A549 (cell line): Measurements from ENCODE around the gene POLR2C. TPM values are rescaled to one million over a fixed set of nuclear protein-coding genes. Genes with fewer than 3 reads are reported as not detected.

Experiments
- ATAC-seq, 2 experiments: fragments of 200-7000 bp in 1 of 2; fragments of >200 bp in 1 of 2; cut with Nextera tagmentation in 1 of 2; cut with Tn5 transposase in 1 of 2; 3 replicates each; pipeline versions ENCODE4 v1.8.0 to v1.9.1; 2018 to 2020; ENCODE audit warnings: mild to moderate bottlenecking in 1 of 2, moderate library complexity in 1 of 2
- CTCF ChIA-PET: fragments of 300-600 bp; sonication (Branson Sonifier 250); formaldehyde crosslinking; extraction: SDS; loops from one replicate; lab custom pipeline; 2021; ENCODE audit warnings: antibody characterized with exemption, inconsistent platforms; lab: Yijun Ruan, JAX
- POLR2A ChIA-PET: fragments of 350-600 bp; formaldehyde crosslinking; extraction: SDS; loops from one replicate; lab custom pipeline; 2021; ENCODE audit warnings: antibody characterized with exemption, inconsistent platforms; lab: Yijun Ruan, JAX
- DNase-seq, 2 experiments: peaks; one replicate each; pipeline versions ENCODE4 v3.0.0 to v3.0.0-alpha.2; 2011 to 2016; ENCODE audit warnings: low read depth in 1 of 2, low spot score in 1 of 2
- FAIRE-seq: peaks from 2 replicates; lab custom pipeline; 2011; peaks lifted over from hg19 to GRCh38; lab: Jason Lieb, UNC
- H3K27ac ChIP-seq, 2 experiments: fragments of >200 bp; sonication (Bioruptor Twin); formaldehyde crosslinking; 3 replicates each; pipeline ENCODE4 v1.5.1; 2016 to 2017
- H3K4me1 ChIP-seq: fragments of >200 bp; sonication (Bioruptor Twin); formaldehyde crosslinking; 3 replicates; pipeline ENCODE4 v1.6.1; 2016
- H3K4me2 ChIP-seq: fragments of >200 bp; sonication (Bioruptor Twin); formaldehyde crosslinking; 3 replicates; pipeline ENCODE4 v1.6.1; 2016
- H3K4me3 ChIP-seq: fragments of >200 bp; sonication (Bioruptor Twin); formaldehyde crosslinking; 3 replicates; pipeline ENCODE4 v1.5.1; 2016
- H3K9me3 ChIP-seq: fragments of >200 bp; sonication (Bioruptor Twin); formaldehyde crosslinking; 3 replicates; pipeline ENCODE4 v1.6.1; 2016
- ATOH8 ChIP-seq: fragments of 250-450 bp; sonication (Bioruptor Pico); IDR thresholded peaks from 2 replicates; pipeline ENCODE4 v1.5.0; 2020; ENCODE audit warnings: low read depth, mild to moderate bottlenecking, moderate library complexity
- CBX8 ChIP-seq: fragments of 200-600 bp; sonication (generic); IDR thresholded peaks from 2 replicates; pipeline ENCODE4 v1.6.1; 2016
- CTCF ChIP-seq: fragments of >200 bp; sonication (Bioruptor Twin); formaldehyde crosslinking; IDR thresholded peaks from 3 replicates; pipeline ENCODE4 v1.5.1; 2016
- FOSB ChIP-seq: fragments of 250-450 bp; sonication (Bioruptor Pico); IDR thresholded peaks from 2 replicates; pipeline ENCODE4 v1.5.0; 2020; ENCODE audit warnings: mild to moderate bottlenecking, moderate library complexity
- FOXS1 ChIP-seq: fragments of 250-450 bp; sonication (Bioruptor Pico); IDR thresholded peaks from 2 replicates; pipeline ENCODE4 v1.5.0; 2020; ENCODE audit warnings: mild to moderate bottlenecking, moderate library complexity
- HEYL ChIP-seq: fragments of 250-450 bp; sonication (Bioruptor Pico); IDR thresholded peaks from 2 replicates; pipeline ENCODE4 v1.8.0; 2021; ENCODE audit warnings: mild to moderate bottlenecking, moderate library complexity
- HOXA7 ChIP-seq: fragments of 250-450 bp; sonication (Bioruptor Pico); IDR thresholded peaks from 2 replicates; pipeline ENCODE4 v1.5.0; 2020; ENCODE audit warnings: mild to moderate bottlenecking, moderate library complexity
- HOXB5 ChIP-seq: fragments of 250-450 bp; sonication (Bioruptor Pico); IDR thresholded peaks from 2 replicates; pipeline ENCODE4 v1.5.0; 2020; ENCODE audit warnings: mild to moderate bottlenecking, moderate library complexity
- MAFK ChIP-seq: fragments of 450-650 bp; IDR thresholded peaks from 2 replicates; pipeline ENCODE4 v1.6.1; 2014; ENCODE audit not compliant: partially characterized antibody
- MYC ChIP-seq: IDR thresholded peaks from 2 replicates; pipeline ENCODE4 v1.6.1; 2012; ENCODE audit warnings: mild to moderate bottlenecking, inconsistent platforms, low read length, improper control_type of control experiment, borderline replicate concordance
- NPAS2 ChIP-seq: fragments of 250-450 bp; sonication (Bioruptor Pico); IDR thresholded peaks from 2 replicates; pipeline ENCODE4 v1.8.0; 2022; ENCODE audit warnings: mild to moderate bottlenecking, moderate library complexity, borderline replicate concordance
- RAD21 ChIP-seq, 2 experiments: fragments of >200 bp in 1 of 2; sonication (Bioruptor Twin) in 1 of 2; formaldehyde crosslinking in 1 of 2; IDR thresholded peaks in 1 of 2; conservative IDR thresholded peaks in 1 of 2; 2 replicates in 1 of 2; 3 replicates in 1 of 2; pipeline ENCODE4 v1.6.1; 2012 to 2018; ENCODE audit warnings: inconsistent platforms in 1 of 2
- RCOR1 ChIP-seq: fragments of 150-350 bp; IDR thresholded peaks from 2 replicates; pipeline ENCODE4 v1.6.1; 2014; ENCODE audit warnings: antibody characterized with exemption, low read length, low read depth
- RFX5 ChIP-seq: fragments of 450-650 bp; IDR thresholded peaks from 2 replicates; pipeline ENCODE4 v1.7.1; 2014; ENCODE audit warnings: antibody characterized with exemption, mild to moderate bottlenecking, moderate library complexity
- SMC3 ChIP-seq: fragments of >200 bp; sonication (Bioruptor Twin); formaldehyde crosslinking; IDR thresholded peaks from 3 replicates; pipeline ENCODE4 v1.6.1; 2018; ENCODE audit warnings: inconsistent platforms
- WGBS: methylation state at CpG from one replicate; pipeline ENCODE4 v1.1.6; 2017; ENCODE audit errors: missing lambda C conversion rate; 5-methylcytosine and 5-hydroxymethylcytosine counted together
- polyA plus RNA-seq, 4 experiments: library from polyadenylated mRNA; depleted of rRNA in 3 of 4; stranded (reverse); fragments of >200 nt; fragmentation: RNase III in 1 of 4; extraction: RNeasy Plus Mini Kit Qiagen cat#74134 plus additional on column Dnase treatment in 1 of 4; gene quantifications; 2 replicates in 3 of 4; 3 replicates in 1 of 4; pipeline ENCODE4 v1.2.3, GENCODE V29; 2011 to 2017

POLR2C gene
- polyA plus RNA-seq, 2 of the 4 experiments (the other 2 are of a cell fraction): 148 to 229 TPM

- ATAC-seq (peak; percentile 85 to 96), FAIRE-seq (peak; percentile 32), DNase-seq (peak; percentile 68 to 91)
- H3K9me3 ChIP-seq: no peaks in the 10 kb centered on the region
- H3K4me1 ChIP-seq: no peaks in the 10 kb centered on the region
- H3K4me3 ChIP-seq: no peak overlapping the region
- H3K4me2 ChIP-seq: 0 out of 3 replicates have a peak overlapping the region, but pooled peaks have one; percentile 11
- TF ChIP-seq RFX5 (no peak), CTCF (peak; percentile 98), RAD21 (conservative IDR thresholded peaks at IDR 0.05 in 1 of 2, IDR thresholded peaks at IDR 0.05 in 1 of 2) (peak; percentile 97 to 98), HEYL (CRISPR knock-in tag) (no peak), ATOH8 (CRISPR knock-in tag) (no peak), HOXB5 (CRISPR knock-in tag) (no peak), RCOR1 (no peak), NPAS2 (CRISPR knock-in tag) (no peak), MAFK (no peak), FOXS1 (CRISPR knock-in tag) (no peak), FOSB (no peak), CBX8 (no peak), SMC3 (peak; percentile 99), MYC (no peak), HOXA7 (CRISPR knock-in tag) (no peak)
- ChIA-PET CTCF (interaction anchor here (0.5 to 18.0 kb wide), 52 partner anchors 8 to 233 kb away, joined by 3 to 340 read pairs (median 7); partner anchors contain the start of genes ADGRG5, CCDC102A, CIAPIN1 and COQ9), POLR2A (interaction anchor here (0.6 to 1.1 kb wide), 4 partner anchors 33 to 73 kb away, joined by 3 to 7 read pairs (median 4); partner anchors contain the start of genes CIAPIN1, COQ9 and POLR2C)
- WGBS: 28% methylated on average over 10 of the region's 10 CpGs
- peak overlapping the region; percentile 29 to 57; a peak in 3 of 6 replicates for H3K27ac ChIP-seq
Measured at GRCh38 chr16:57519796-57520360, 57.4 kb downstream of the POLR2C start.

Other genes starting within 250 kb of the POLR2C start
- gene ARL2BP, start 217.4 kb upstream of the POLR2C start, polyA plus RNA-seq (2011; rRNA removed): 117 and 126 TPM in 2 replicates
- gene ARL2BP, start 217.4 kb upstream of the POLR2C start, polyA plus RNA-seq (2017; fragmentation: RNase III; extraction: RNeasy Plus Mini Kit Qiagen cat#74134 plus additional on column Dnase treatment): 64.0 to 68.7 TPM (median 67.0 TPM) in 3 replicates
- gene PLLP, start 178.0 kb upstream of the POLR2C start, polyA plus RNA-seq (2011; rRNA removed): 3.3 and 3.7 TPM in 2 replicates
- 1.5 to 1.9 TPM (median 1.8 TPM) in 3 replicates for gene PLLP, start 178.0 kb upstream of the POLR2C start, polyA plus RNA-seq (2017; fragmentation: RNase III; extraction: RNeasy Plus Mini Kit Qiagen cat#74134 plus additional on column Dnase treatment)
- gene CCL22, start 103.9 kb upstream of the POLR2C start, polyA plus RNA-seq (2011; rRNA removed): not detected in 2 replicates
- not detected in 3 replicates for gene CCL22, start 103.9 kb upstream of the POLR2C start, polyA plus RNA-seq (2017; fragmentation: RNase III; extraction: RNeasy Plus Mini Kit Qiagen cat#74134 plus additional on column Dnase treatment)
- gene CX3CL1, start 90.2 kb upstream of the POLR2C start, polyA plus RNA-seq (2011; rRNA removed): 0.10 and 0.17 TPM in 2 replicates
- gene CX3CL1, start 90.2 kb upstream of the POLR2C start, polyA plus RNA-seq (2017; fragmentation: RNase III; extraction: RNeasy Plus Mini Kit Qiagen cat#74134 plus additional on column Dnase treatment): 0.08 to 0.17 TPM (median 0.08 TPM) in 3 replicates
- not detected in 2 replicates for gene CCL17, start 57.9 kb upstream of the POLR2C start, polyA plus RNA-seq (2011; rRNA removed)
- gene CCL17, start 57.9 kb upstream of the POLR2C start, polyA plus RNA-seq (2017; fragmentation: RNase III; extraction: RNeasy Plus Mini Kit Qiagen cat#74134 plus additional on column Dnase treatment): not detected in 3 replicates
- gene CIAPIN1, start 15.3 kb upstream of the POLR2C start, polyA plus RNA-seq (2011; rRNA removed): 101 and 114 TPM in 2 replicates
- gene CIAPIN1, start 15.3 kb upstream of the POLR2C start, polyA plus RNA-seq (2017; fragmentation: RNase III; extraction: RNeasy Plus Mini Kit Qiagen cat#74134 plus additional on column Dnase treatment): 69.1 to 75.0 TPM (median 71.5 TPM) in 3 replicates
- 109 and 130 TPM in 2 replicates for gene COQ9, start 15.2 kb upstream of the POLR2C start, polyA plus RNA-seq (2011; rRNA removed)
- gene COQ9, start 15.2 kb upstream of the POLR2C start, polyA plus RNA-seq (2017; fragmentation: RNase III; extraction: RNeasy Plus Mini Kit Qiagen cat#74134 plus additional on column Dnase treatment): 46.2 to 48.0 TPM (median 47.2 TPM) in 3 replicates
- gene DOK4, start 23.8 kb downstream of the POLR2C start, polyA plus RNA-seq (2011; rRNA removed): 85.4 and 93.2 TPM in 2 replicates
- gene DOK4, start 23.8 kb downstream of the POLR2C start, polyA plus RNA-seq (2017; fragmentation: RNase III; extraction: RNeasy Plus Mini Kit Qiagen cat#74134 plus additional on column Dnase treatment): 51.9 to 70.3 TPM (median 65.2 TPM) in 3 replicates
- gene CCDC102A, start 73.9 kb downstream of the POLR2C start, polyA plus RNA-seq (2011; rRNA removed): 7.4 and 8.0 TPM in 2 replicates
- 7.6 to 8.5 TPM (median 8.3 TPM) in 3 replicates for gene CCDC102A, start 73.9 kb downstream of the POLR2C start, polyA plus RNA-seq (2017; fragmentation: RNase III; extraction: RNeasy Plus Mini Kit Qiagen cat#74134 plus additional on column Dnase treatment)
- not detected in 2 replicates for gene ADGRG5, start 80.0 kb downstream of the POLR2C start, polyA plus RNA-seq (2011; rRNA removed)
- 0.06 TPM in 1 of 3 replicates, not detected in the others for gene ADGRG5, start 80.0 kb downstream of the POLR2C start, polyA plus RNA-seq (2017; fragmentation: RNase III; extraction: RNeasy Plus Mini Kit Qiagen cat#74134 plus additional on column Dnase treatment)
- gene ADGRG1, start 166.0 kb downstream of the POLR2C start, polyA plus RNA-seq (2011; rRNA removed): 28.3 and 37.7 TPM in 2 replicates
- 91.8 to 142 TPM (median 130 TPM) in 3 replicates for gene ADGRG1, start 166.0 kb downstream of the POLR2C start, polyA plus RNA-seq (2017; fragmentation: RNase III; extraction: RNeasy Plus Mini Kit Qiagen cat#74134 plus additional on column Dnase treatment)
- gene ADGRG3, start 205.6 kb downstream of the POLR2C start, polyA plus RNA-seq (2011; rRNA removed): 0.45 and 0.77 TPM in 2 replicates
- 0.17 to 0.34 TPM (median 0.25 TPM) in 3 replicates for gene ADGRG3, start 205.6 kb downstream of the POLR2C start, polyA plus RNA-seq (2017; fragmentation: RNase III; extraction: RNeasy Plus Mini Kit Qiagen cat#74134 plus additional on column Dnase treatment)
- gene DRC7, start 232.1 kb downstream of the POLR2C start, polyA plus RNA-seq (2011; rRNA removed): 0.17 and 0.28 TPM in 2 replicates
- 0.10 to 0.28 TPM (median 0.10 TPM) in 3 replicates for gene DRC7, start 232.1 kb downstream of the POLR2C start, polyA plus RNA-seq (2017; fragmentation: RNase III; extraction: RNeasy Plus Mini Kit Qiagen cat#74134 plus additional on column Dnase treatment)